K562 (cell line): ENCODE measurements around the gene DAPK2. TPM values are rescaled to one million over a fixed set of nuclear protein-coding genes. Genes with fewer than 3 reads are reported as not detected.

ENCODE experiments used
- BRD4 ChIP-seq: fragments of 200-600 bp; sonication (generic); IDR thresholded peaks from 2 replicates; pipeline ENCODE4 v1.6.1; 2017; ENCODE audit warnings: inconsistent platforms
- CEBPG ChIP-seq, 3 experiments: fragments of 200-800 bp in 1 of 3; sonication (Bioruptor generic) in 1 of 3; sonication (generic) in 1 of 3; formaldehyde crosslinking in 1 of 3; IDR thresholded peaks in 2 of 3; conservative IDR thresholded peaks in 1 of 3; 2 replicates each; pipeline versions ENCODE4 v1.6.1 to v1.8.0; 2016 to 2022; ENCODE audit warnings: missing compliant biosample characterization in 2 of 3, missing genetic modification characterization in 2 of 3, mild to moderate bottlenecking in 1 of 3, missing genetic modification reagents in 1 of 3
- DPF2 ChIP-seq: fragments of 450-650 bp; IDR thresholded peaks from 2 replicates; pipeline ENCODE4 v1.6.1; 2016
- GTF2F1 ChIP-seq: IDR thresholded peaks from 2 replicates; pipeline ENCODE4 v1.6.1; 2011; ENCODE audit warnings: low read depth, low read length, improper control_type of control experiment
- HEY1 ChIP-seq: fragments of 250-450 bp; sonication (Bioruptor Pico); IDR thresholded peaks from 2 replicates; pipeline ENCODE4 v1.5.0; 2020; ENCODE audit warnings: mild to moderate bottlenecking, moderate library complexity, borderline replicate concordance
- MTF1 ChIP-seq: fragments of 250-450 bp; sonication (Bioruptor Pico); IDR thresholded peaks from 2 replicates; pipeline ENCODE4 v1.9.0; 2021; ENCODE audit warnings: moderate library complexity, mild to moderate bottlenecking, inconsistent platforms, borderline replicate concordance
- NFE2L1 ChIP-seq: fragments of 450-650 bp; IDR thresholded peaks from 2 replicates; pipeline ENCODE4 v1.6.1; 2016; ENCODE audit warnings: missing genetic modification characterization, low read depth, mild to moderate bottlenecking, missing compliant biosample characterization, moderate library complexity, borderline replicate concordance
- PCBP2 ChIP-seq: fragments of 200-400 bp; formaldehyde crosslinking; IDR thresholded peaks from 2 replicates; pipeline ENCODE4 v1.6.1; 2018; ENCODE audit warnings: low read length, low read depth, mild to moderate bottlenecking, moderate library complexity; ENCODE audit not compliant: poor library complexity, severe bottlenecking
- PHF21A ChIP-seq: fragments of 450-650 bp; IDR thresholded peaks from 2 replicates; pipeline ENCODE4 v1.6.1; 2017; ENCODE audit warnings: low read depth, borderline replicate concordance
- RBM17 ChIP-seq: fragments of 200-400 bp; formaldehyde crosslinking; IDR thresholded peaks from 2 replicates; pipeline ENCODE4 v1.6.1; 2017; ENCODE audit warnings: low read depth, mild to moderate bottlenecking, low read length, borderline replicate concordance
- RCOR1 ChIP-seq, 2 experiments: IDR thresholded peaks; 2 replicates each; pipeline ENCODE4 v1.6.1; 2012; ENCODE audit warnings: low read depth in 2 of 2, low read length in 2 of 2, borderline replicate concordance in 1 of 2, improper control_type of control experiment in 1 of 2
- SRSF1 ChIP-seq: fragments of 200-400 bp; formaldehyde crosslinking; IDR thresholded peaks from 2 replicates; pipeline ENCODE4 v1.6.1; 2017; ENCODE audit warnings: mild to moderate bottlenecking, low read depth, low read length, moderate library complexity
- SRSF9 ChIP-seq: fragments of 200-400 bp; formaldehyde crosslinking; IDR thresholded peaks from 2 replicates; pipeline ENCODE4 v1.6.1; 2017; ENCODE audit warnings: low read depth, low read length, borderline replicate concordance
- STAT5B ChIP-seq: fragments of 250-450 bp; sonication (Bioruptor Pico); IDR thresholded peaks from 2 replicates; pipeline ENCODE4 v1.8.0; 2021; ENCODE audit warnings: mild to moderate bottlenecking, inconsistent platforms
- ZNF212 ChIP-seq: fragments of 450-650 bp; formaldehyde crosslinking; IDR thresholded peaks from 2 replicates; pipeline ENCODE4 v1.4.0; 2020; ENCODE audit warnings: mild to moderate bottlenecking
- ZNF232 ChIP-seq: sonication (generic); formaldehyde crosslinking; IDR thresholded peaks from 2 replicates; pipeline ENCODE4 v1.8.0; 2022; ENCODE audit warnings: mild to moderate bottlenecking, missing genetic modification reagents
- ZNF717 ChIP-seq: fragments of 250-450 bp; sonication (Bioruptor Pico); IDR thresholded peaks from 2 replicates; pipeline ENCODE4 v1.5.0; 2021
- ZNF76 ChIP-seq: fragments of 250-450 bp; sonication (Bioruptor Pico); IDR thresholded peaks from 2 replicates; pipeline ENCODE4 v1.4.0; 2020; ENCODE audit warnings: mild to moderate bottlenecking, moderate library complexity, borderline replicate concordance
- polyA plus RNA-seq, 8 experiments: library from polyadenylated mRNA; depleted of rRNA in 4 of 8; stranded (reverse) in 5 of 8; unstranded in 3 of 8; fragments of >200 nt; fragmentation: Nextera tagmentation in 2 of 8; fragmentation: Illumina TruSeq in 1 of 8; extraction: Ambion mirVana in 2 of 8; extraction: Trizol in 1 of 8; gene quantifications; 2 replicates each; pipeline versions ENCODE4 v1.2.1 to v1.2.3, GENCODE V29; 2011 to 2014; ENCODE audit warnings: inconsistent platforms in 1 of 8, missing spikeins in 1 of 8
- total RNA-seq, 7 experiments: library from RNA; depleted of rRNA in 6 of 7; stranded (reverse); fragments of >200 nt in 6 of 7; fragmentation: Illumina TruSeq in 2 of 7; extraction: Trizol in 2 of 7; gene quantifications; 2 replicates each; pipeline versions ENCODE4 v1.2.1 to v1.2.3, GENCODE V29; 2011 to 2021; ENCODE audit warnings: low replicate concordance in 1 of 7
- TF ChIP-seq, protein P1 (sequence below): fragments of 250-450 bp; sonication (Bioruptor Pico); IDR thresholded peaks from 2 replicates; pipeline ENCODE4 v1.8.0; 2022; ENCODE audit warnings: moderate library complexity, mild to moderate bottlenecking, inconsistent platforms
- TF ChIP-seq, protein P2 (sequence below): sonication (generic); formaldehyde crosslinking; IDR thresholded peaks from 2 replicates; pipeline ENCODE4 v1.8.0; 2023; ENCODE audit warnings: mild to moderate bottlenecking, missing genetic modification reagents
- TF ChIP-seq, protein P3 (sequence below): fragments of 450-650 bp; conservative IDR thresholded peaks from 2 replicates; pipeline ENCODE4 v1.6.1; 2016; ENCODE audit warnings: missing genetic modification characterization, low read depth, mild to moderate bottlenecking, missing compliant biosample characterization, moderate library complexity
- TF ChIP-seq, protein P4 (sequence below): sonication (generic); IDR thresholded peaks from 2 replicates; pipeline ENCODE4 v1.6.1; 2016

The DAPK2 gene
- total and polyA plus RNA-seq, 9 of the 15 experiments (the other 6 are each of a cell fraction or from before 2014, with no cell fraction given): 0.14 to 5.2 (median 2.2) TPM

DNA sequence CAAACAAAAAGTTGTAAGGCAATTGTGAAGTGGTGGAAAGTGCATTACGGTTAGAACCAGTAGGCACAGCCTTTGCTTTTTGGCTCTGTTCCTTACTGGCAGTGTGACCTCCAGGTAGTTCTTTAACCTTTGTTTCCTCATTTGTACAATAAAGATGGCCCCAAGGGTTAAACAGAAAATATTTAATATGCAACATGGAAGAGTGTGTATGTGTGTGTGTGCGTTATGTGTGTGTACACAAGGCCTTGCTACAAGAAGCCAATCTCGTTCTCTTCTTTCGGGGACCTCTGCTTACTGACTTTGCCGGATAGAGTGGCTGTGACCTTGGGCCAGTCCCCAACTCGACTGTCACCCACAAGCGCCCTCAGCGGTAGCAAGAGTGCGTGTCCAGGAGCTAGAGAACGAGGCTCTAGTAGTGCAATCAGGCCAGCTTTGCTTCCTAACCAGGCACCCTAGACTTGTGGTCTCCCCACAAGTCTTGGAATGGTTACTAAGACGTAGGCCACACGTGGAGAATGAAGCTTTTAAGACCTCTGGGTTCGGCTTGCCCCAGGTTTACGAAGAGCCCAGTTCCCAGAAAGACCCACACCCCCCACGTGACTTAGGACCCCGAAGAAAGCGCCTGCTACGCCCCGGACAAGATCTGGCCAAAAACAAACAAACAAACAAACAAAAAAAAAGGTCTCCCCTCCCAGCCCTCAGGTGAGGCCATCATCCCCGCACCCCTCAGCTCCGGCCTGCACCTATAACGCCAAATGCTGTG, 46.8 kb upstream of the DAPK2 start (continued):
- TF ChIP-seq, protein P1, sequence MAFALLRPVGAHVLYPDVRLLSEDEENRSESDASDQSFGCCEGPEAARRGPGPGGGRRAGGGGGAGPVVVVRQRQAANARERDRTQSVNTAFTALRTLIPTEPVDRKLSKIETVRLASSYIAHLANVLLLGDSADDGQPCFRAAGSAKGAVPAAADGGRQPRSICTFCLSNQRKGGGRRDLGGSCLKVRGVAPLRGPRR (CRISPR knock-in tag): no peak
- TF ChIP-seq SRSF9 (no peak), RCOR1 (IDR thresholded peaks at IDR 0.05; ENCODE audit: borderline replicate concordance in 1 of 2, low read depth in 2 of 2, low read length in 2 of 2) (no peak), HEY1 (CRISPR knock-in tag) (no peak), MTF1 (CRISPR knock-in tag) (no peak), RBM17 (no peak), ZNF717 (CRISPR knock-in tag) (no peak), PHF21A (no peak), CEBPG (CRISPR knock-in tag; IDR thresholded peaks at IDR 0.05) (no peak), CEBPG (tag; conservative IDR thresholded peaks at IDR 0.05 in 1 of 2, IDR thresholded peaks at IDR 0.05 in 1 of 2) (no peak), ZNF76 (CRISPR knock-in tag) (no peak), ZNF232 (CRISPR knock-in tag) (no peak), NFE2L1 (tag) (no peak), GTF2F1 (no peak), SRSF1 (no peak), BRD4 (no peak), STAT5B (CRISPR knock-in tag) (no peak), DPF2 (no peak; the same call in 1 of the 2 replicates), ZNF212 (CRISPR knock-in tag) (no peak), PCBP2 (no peak)
- TF ChIP-seq, protein P2, sequence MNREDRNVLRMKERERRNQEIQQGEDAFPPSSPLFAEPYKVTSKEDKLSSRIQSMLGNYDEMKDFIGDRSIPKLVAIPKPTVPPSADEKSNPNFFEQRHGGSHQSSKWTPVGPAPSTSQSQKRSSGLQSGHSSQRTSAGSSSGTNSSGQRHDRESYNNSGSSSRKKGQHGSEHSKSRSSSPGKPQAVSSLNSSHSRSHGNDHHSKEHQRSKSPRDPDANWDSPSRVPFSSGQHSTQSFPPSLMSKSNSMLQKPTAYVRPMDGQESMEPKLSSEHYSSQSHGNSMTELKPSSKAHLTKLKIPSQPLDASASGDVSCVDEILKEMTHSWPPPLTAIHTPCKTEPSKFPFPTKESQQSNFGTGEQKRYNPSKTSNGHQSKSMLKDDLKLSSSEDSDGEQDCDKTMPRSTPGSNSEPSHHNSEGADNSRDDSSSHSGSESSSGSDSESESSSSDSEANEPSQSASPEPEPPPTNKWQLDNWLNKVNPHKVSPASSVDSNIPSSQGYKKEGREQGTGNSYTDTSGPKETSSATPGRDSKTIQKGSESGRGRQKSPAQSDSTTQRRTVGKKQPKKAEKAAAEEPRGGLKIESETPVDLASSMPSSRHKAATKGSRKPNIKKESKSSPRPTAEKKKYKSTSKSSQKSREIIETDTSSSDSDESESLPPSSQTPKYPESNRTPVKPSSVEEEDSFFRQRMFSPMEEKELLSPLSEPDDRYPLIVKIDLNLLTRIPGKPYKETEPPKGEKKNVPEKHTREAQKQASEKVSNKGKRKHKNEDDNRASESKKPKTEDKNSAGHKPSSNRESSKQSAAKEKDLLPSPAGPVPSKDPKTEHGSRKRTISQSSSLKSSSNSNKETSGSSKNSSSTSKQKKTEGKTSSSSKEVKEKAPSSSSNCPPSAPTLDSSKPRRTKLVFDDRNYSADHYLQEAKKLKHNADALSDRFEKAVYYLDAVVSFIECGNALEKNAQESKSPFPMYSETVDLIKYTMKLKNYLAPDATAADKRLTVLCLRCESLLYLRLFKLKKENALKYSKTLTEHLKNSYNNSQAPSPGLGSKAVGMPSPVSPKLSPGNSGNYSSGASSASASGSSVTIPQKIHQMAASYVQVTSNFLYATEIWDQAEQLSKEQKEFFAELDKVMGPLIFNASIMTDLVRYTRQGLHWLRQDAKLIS (CRISPR knock-in tag): 0 out of 2 replicates have a peak, but pooled peaks have one; percentile 23
- TF ChIP-seq, protein P3, sequence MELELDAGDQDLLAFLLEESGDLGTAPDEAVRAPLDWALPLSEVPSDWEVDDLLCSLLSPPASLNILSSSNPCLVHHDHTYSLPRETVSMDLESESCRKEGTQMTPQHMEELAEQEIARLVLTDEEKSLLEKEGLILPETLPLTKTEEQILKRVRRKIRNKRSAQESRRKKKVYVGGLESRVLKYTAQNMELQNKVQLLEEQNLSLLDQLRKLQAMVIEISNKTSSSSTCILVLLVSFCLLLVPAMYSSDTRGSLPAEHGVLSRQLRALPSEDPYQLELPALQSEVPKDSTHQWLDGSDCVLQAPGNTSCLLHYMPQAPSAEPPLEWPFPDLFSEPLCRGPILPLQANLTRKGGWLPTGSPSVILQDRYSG: no peak
- TF ChIP-seq, protein P4, sequence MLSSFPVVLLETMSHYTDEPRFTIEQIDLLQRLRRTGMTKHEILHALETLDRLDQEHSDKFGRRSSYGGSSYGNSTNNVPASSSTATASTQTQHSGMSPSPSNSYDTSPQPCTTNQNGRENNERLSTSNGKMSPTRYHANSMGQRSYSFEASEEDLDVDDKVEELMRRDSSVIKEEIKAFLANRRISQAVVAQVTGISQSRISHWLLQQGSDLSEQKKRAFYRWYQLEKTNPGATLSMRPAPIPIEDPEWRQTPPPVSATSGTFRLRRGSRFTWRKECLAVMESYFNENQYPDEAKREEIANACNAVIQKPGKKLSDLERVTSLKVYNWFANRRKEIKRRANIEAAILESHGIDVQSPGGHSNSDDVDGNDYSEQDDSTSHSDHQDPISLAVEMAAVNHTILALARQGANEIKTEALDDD: peak; percentile 78
